SK-N-SH (cell line): ENCODE data around the gene GASK1A. TPM values are rescaled to one million over a fixed set of nuclear protein-coding genes. Genes with fewer than 3 reads are reported as not detected.

Experiments
- CTCF ChIA-PET: fragments of 300-600, 350-600 bp; formaldehyde crosslinking; extraction: SDS; loops from one replicate; lab custom pipeline; 2021; lab: Yijun Ruan, JAX
- POLR2A ChIA-PET: fragments of 350-600 bp; sonication (Branson Sonifier 250); formaldehyde crosslinking; extraction: SDS; loops from one replicate; lab custom pipeline; 2020; ENCODE audit warnings: antibody characterized with exemption, inconsistent platforms; lab: Yijun Ruan, JAX
- DNase-seq: peaks from one replicate; pipeline ENCODE4 v3.0.0; 2012
- H2AFZ ChIP-seq: fragments of 200-600 bp; sonication (generic); 2 replicates; pipeline ENCODE4 v1.8.1; 2016; ENCODE audit warnings: antibody characterized with exemption, mild to moderate bottlenecking, low read depth
- H3F3A ChIP-seq: fragments of 200-600 bp; sonication (generic); replicated peaks from 2 replicates; pipeline ENCODE3; 2016; ENCODE audit warnings: antibody characterized with exemption, mild to moderate bottlenecking; ENCODE audit not compliant: insufficient read depth
- H3K27ac ChIP-seq, 2 experiments: fragments of 200-500 bp in 1 of 2; fragments of 200-600 bp in 1 of 2; sonication (Bioruptor generic) in 1 of 2; sonication (generic), shearing (Covaris generic) in 1 of 2; 2 replicates each; pipeline versions ENCODE4 v1.5.1 to v1.6.1; 2014 to 2016; ENCODE audit warnings: low read depth in 2 of 2, inconsistent platforms in 1 of 2, low read length in 1 of 2, mild to moderate bottlenecking in 1 of 2, mixed read lengths in 1 of 2
- H3K27me3 ChIP-seq: fragments of 200-600 bp; sonication (generic), shearing (Covaris generic); 2 replicates; pipeline ENCODE4 v1.6.1; 2016; ENCODE audit warnings: mixed run types; ENCODE audit not compliant: insufficient read depth
- H3K36me3 ChIP-seq, 2 experiments: fragments of 200-500 bp in 1 of 2; fragments of 200-600 bp in 1 of 2; sonication (Bioruptor generic) in 1 of 2; sonication (generic) in 1 of 2; replicated peaks in 1 of 2; 2 replicates each; pipeline versions ENCODE3 to v1.5.1; 2014 to 2016; ENCODE audit warnings: low read length in 1 of 2, mild to moderate bottlenecking in 1 of 2; ENCODE audit not compliant: insufficient read depth in 2 of 2, control insufficient read depth in 1 of 2
- H3K4me1 ChIP-seq, 2 experiments: fragments of 200-500 bp in 1 of 2; fragments of 200-600 bp in 1 of 2; sonication (Bioruptor generic) in 1 of 2; sonication (generic), shearing (Covaris generic) in 1 of 2; 2 replicates each; pipeline versions ENCODE4 v1.5.1 to v1.6.1; 2014 to 2016; ENCODE audit warnings: low read depth in 1 of 2, low read length in 1 of 2, mixed run types in 1 of 2; ENCODE audit not compliant: insufficient read depth in 2 of 2, control insufficient read depth in 1 of 2
- H3K4me2 ChIP-seq: fragments of 200-600 bp; sonication (generic), shearing (Covaris generic); 2 replicates; pipeline ENCODE4 v1.6.1; 2017; ENCODE audit warnings: mixed run types
- H3K4me3 ChIP-seq, 2 experiments: fragments of 200-500 bp in 1 of 2; fragments of 200-600 bp in 1 of 2; sonication (Bioruptor generic) in 1 of 2; sonication (generic), shearing (Covaris generic) in 1 of 2; 2 replicates each; pipeline versions ENCODE4 v1.5.1 to v1.8.1; 2014 to 2016; ENCODE audit warnings: low read depth in 2 of 2, inconsistent platforms in 1 of 2, low read length in 1 of 2, mild to moderate bottlenecking in 1 of 2, mixed read lengths in 1 of 2, moderate library complexity in 1 of 2
- H3K79me2 ChIP-seq: fragments of 200-600 bp; sonication (generic); 2 replicates; pipeline ENCODE4 v1.8.1; 2017; ENCODE audit warnings: mild to moderate bottlenecking; ENCODE audit not compliant: insufficient read depth
- H3K9ac ChIP-seq: fragments of 200-600 bp; sonication (generic); 2 replicates; pipeline ENCODE4 v1.6.1; 2017; ENCODE audit warnings: mixed run types
- H3K9me2 ChIP-seq: fragments of 200-600 bp; sonication (generic); 2 replicates; pipeline ENCODE4 v1.6.1; 2017; ENCODE audit warnings: mixed run types
- H3K9me3 ChIP-seq: fragments of 200-600 bp; sonication (generic); 2 replicates; pipeline ENCODE4 v1.6.1; 2017; ENCODE audit warnings: mixed run types, mild to moderate bottlenecking, moderate library complexity
- H4K20me1 ChIP-seq: fragments of 200-600 bp; sonication (generic); 2 replicates; pipeline ENCODE4 v1.6.1; 2017; ENCODE audit warnings: mild to moderate bottlenecking, mixed run types; ENCODE audit not compliant: insufficient read depth
- ELF1 ChIP-seq: IDR thresholded peaks from 2 replicates; pipeline ENCODE4 v1.4.0; 2012
- EZH2phosphoT487 ChIP-seq: fragments of 200-600 bp; sonication (generic); IDR thresholded peaks from 2 replicates; pipeline ENCODE4 v1.6.1; 2017; ENCODE audit warnings: low read depth, mixed run types, mild to moderate bottlenecking, antibody characterized with exemption, moderate library complexity, borderline replicate concordance
- FOXJ3 ChIP-seq: sonication (generic); formaldehyde crosslinking; IDR thresholded peaks from 2 replicates; pipeline ENCODE4 v1.5.1; 2020; ENCODE audit warnings: mild to moderate bottlenecking, missing genetic modification reagents
- GABPA ChIP-seq: IDR thresholded peaks from 2 replicates; pipeline ENCODE4 v1.4.0; 2012; ENCODE audit warnings: low read depth, mild to moderate bottlenecking
- JUND ChIP-seq: IDR thresholded peaks from 2 replicates; pipeline ENCODE4 v1.4.0; 2012
- MEF2A ChIP-seq: IDR thresholded peaks from 2 replicates; pipeline ENCODE4 v1.4.0; 2012; ENCODE audit warnings: low read depth, borderline replicate concordance
- MXI1 ChIP-seq: IDR thresholded peaks from 2 replicates; pipeline ENCODE4 v1.6.1; 2012; ENCODE audit warnings: mild to moderate bottlenecking, low read depth, low read length, improper control_type of control experiment
- POLR2AphosphoS5 ChIP-seq: IDR thresholded peaks from 2 replicates; pipeline ENCODE4 v1.6.1; 2012; ENCODE audit warnings: low read depth, low read length
- RAD21 ChIP-seq: IDR thresholded peaks from 2 replicates; pipeline ENCODE4 v1.6.1; 2012; ENCODE audit warnings: mild to moderate bottlenecking, low read length
- RFX5 ChIP-seq: IDR thresholded peaks from 2 replicates; pipeline ENCODE4 v1.6.1; 2012; ENCODE audit warnings: mild to moderate bottlenecking, improper control_type of control experiment, low read length
- RXRA ChIP-seq: IDR thresholded peaks from 2 replicates; pipeline ENCODE4 v1.4.0; 2012; ENCODE audit warnings: low read depth, mild to moderate bottlenecking, borderline replicate concordance
- SIN3A ChIP-seq: IDR thresholded peaks from 2 replicates; pipeline ENCODE4 v1.6.1; 2012; ENCODE audit warnings: low read depth, mild to moderate bottlenecking, low read length, moderate library complexity, borderline replicate concordance
- TAF1 ChIP-seq: IDR thresholded peaks from 2 replicates; pipeline ENCODE4 v1.6.1; 2012; ENCODE audit warnings: low read depth, mild to moderate bottlenecking, low read length, moderate library complexity, borderline replicate concordance
- WGBS: methylation state at CpG from one replicate; pipeline ENCODE4 v1.1.6; 2017; ENCODE audit warnings: low lambda C conversion rate; 5-methylcytosine and 5-hydroxymethylcytosine counted together
- polyA plus RNA-seq, 3 experiments: library from polyadenylated mRNA; depleted of rRNA; stranded (reverse); fragments of >200 nt; gene quantifications; 2 replicates each; pipeline ENCODE4 v1.2.3, GENCODE V29; 2012
- TF ChIP-seq, protein P1 (sequence below): IDR thresholded peaks from 2 replicates; pipeline ENCODE4 v1.4.0; 2012; ENCODE audit warnings: low read depth
- TF ChIP-seq, protein P2 (sequence below): IDR thresholded peaks from 2 replicates; pipeline ENCODE4 v1.4.0; 2012; ENCODE audit warnings: low read depth, borderline replicate concordance
- TF ChIP-seq, protein P3 (sequence below): IDR thresholded peaks from 2 replicates; pipeline ENCODE4; 2012
- TF ChIP-seq, protein P4 (sequence below): fragments of 150-350 bp; IDR thresholded peaks from 2 replicates; pipeline ENCODE4 v1.6.1; 2017; ENCODE audit warnings: antibody characterized with exemption, low read length, low read depth, borderline replicate concordance

The GASK1A gene
- polyA plus RNA-seq, 1 of the 3 experiments (the other 2 are of a cell fraction), result not detected

DNA sequence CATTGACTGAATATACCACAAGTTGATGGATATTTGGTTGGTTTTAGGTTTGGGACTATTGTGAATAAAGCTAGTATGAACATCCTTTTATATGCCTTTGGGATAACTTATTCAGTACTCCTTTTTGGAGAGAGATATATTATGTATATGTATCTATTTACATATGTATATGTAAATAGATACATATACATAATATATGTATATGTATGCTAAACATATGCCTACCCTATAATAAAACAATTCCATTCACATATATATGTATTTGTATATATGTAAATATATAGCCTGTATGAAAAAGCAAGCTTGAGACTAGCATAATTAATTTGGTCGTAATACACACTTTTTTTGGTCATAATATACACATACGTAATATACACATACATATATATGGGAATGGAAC is 15.8 kb upstream of the GASK1A start:
- 18% methylated on average over 2 of the region's 2 CpGs for WGBS
- POLR2A ChIA-PET, result no interaction called here

DNA sequence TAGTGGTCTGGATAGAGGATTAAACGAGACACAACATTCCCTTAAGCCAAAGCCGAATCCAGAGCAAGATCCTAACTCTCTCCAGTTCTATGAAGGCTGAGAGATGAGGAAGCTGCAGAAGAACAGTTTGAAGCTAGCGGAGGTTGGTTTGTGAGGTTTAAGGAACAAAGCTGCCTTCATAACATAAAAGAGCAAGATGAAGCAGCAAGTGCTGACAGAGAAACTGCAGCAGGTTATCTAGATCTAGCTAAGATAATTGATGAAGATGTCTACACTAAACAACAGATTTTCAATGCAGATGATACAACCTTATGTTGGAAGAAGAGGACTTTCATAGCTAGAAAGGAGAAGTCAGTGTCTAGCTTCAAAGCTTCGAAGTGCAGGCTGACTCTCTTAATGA is 14.8 kb upstream of the GASK1A start:
- CTCF ChIA-PET, result interaction anchor here (1.7 to 4.8 kb wide), 6 partner anchors 16 to 547 kb away, joined by 6 to 48 read pairs (median 24); partner anchors contain the start of gene GASK1A

More for the DNA sequence above, 15.8 kb upstream of the GASK1A start:
- no peaks in the 10 kb centered on the region for H3K9me2 ChIP-seq
- H3K4me2 ChIP-seq, result no peak overlapping the region
- H2AFZ ChIP-seq, result no peak overlapping the region
- H3K27ac ChIP-seq, result no peak overlapping the region
- no peaks in the 10 kb centered on the region for H3K36me3 ChIP-seq
- H3K9me3 ChIP-seq, result no peaks in the 10 kb centered on the region
- H3F3A ChIP-seq, result no peaks in the 10 kb centered on the region
- no peaks in the 10 kb centered on the region for H4K20me1 ChIP-seq
- H3K79me2 ChIP-seq, result no peaks in the 10 kb centered on the region
- no peak for DNase-seq
- no peak overlapping the region for H3K9ac ChIP-seq
- H3K27me3 ChIP-seq, result no peaks in the 10 kb centered on the region
- H3K4me3 ChIP-seq, result no peak overlapping the region
- CTCF ChIA-PET, result interaction anchor here (1.5 to 4.8 kb wide), 8 partner anchors 17 to 548 kb away, joined by 3 to 48 read pairs (median 24); partner anchors contain the start of gene GASK1A
- TF ChIP-seq, protein P1, sequence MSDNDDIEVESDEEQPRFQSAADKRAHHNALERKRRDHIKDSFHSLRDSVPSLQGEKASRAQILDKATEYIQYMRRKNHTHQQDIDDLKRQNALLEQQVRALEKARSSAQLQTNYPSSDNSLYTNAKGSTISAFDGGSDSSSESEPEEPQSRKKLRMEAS, result no peak
- TF ChIP-seq ELF1 (no peak), EZH2phosphoT487 (no peak), MXI1 (no peak)
- no peaks in the 10 kb centered on the region for H3K4me1 ChIP-seq

More for the DNA sequence above, 14.8 kb upstream of the GASK1A start:
- POLR2A ChIA-PET, result no interaction called here
- Histone ChIP-seq H4K20me1 (no peaks in the 10 kb centered on the region), H3K36me3 (no peaks in the 10 kb centered on the region), H3K4me2 (no peak overlapping the region), H3K4me3 (no peak overlapping the region), H3K4me1 (no peaks in the 10 kb centered on the region), H3K79me2 (no peaks in the 10 kb centered on the region), H3K9ac (no peak overlapping the region), H3K27me3 (no peaks in the 10 kb centered on the region), H3K27ac (no peak overlapping the region), H3K9me3 (no peaks in the 10 kb centered on the region), H3K9me2 (no peaks in the 10 kb centered on the region), H3F3A (no peaks in the 10 kb centered on the region), H2AFZ (no peak overlapping the region)
- DNase-seq, result no peak
- TF ChIP-seq POLR2AphosphoS5 (no peak), RXRA (no peak), EZH2phosphoT487 (no peak), GABPA (no peak), SIN3A (no peak), RAD21 (no peak), FOXJ3 (no peak), TAF1 (no peak), JUND (no peak), RFX5 (no peak), MEF2A (no peak)
- TF ChIP-seq, protein P2, sequence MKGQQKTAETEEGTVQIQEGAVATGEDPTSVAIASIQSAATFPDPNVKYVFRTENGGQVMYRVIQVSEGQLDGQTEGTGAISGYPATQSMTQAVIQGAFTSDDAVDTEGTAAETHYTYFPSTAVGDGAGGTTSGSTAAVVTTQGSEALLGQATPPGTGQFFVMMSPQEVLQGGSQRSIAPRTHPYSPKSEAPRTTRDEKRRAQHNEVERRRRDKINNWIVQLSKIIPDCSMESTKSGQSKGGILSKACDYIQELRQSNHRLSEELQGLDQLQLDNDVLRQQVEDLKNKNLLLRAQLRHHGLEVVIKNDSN, result no peak
- TF ChIP-seq, protein P3, sequence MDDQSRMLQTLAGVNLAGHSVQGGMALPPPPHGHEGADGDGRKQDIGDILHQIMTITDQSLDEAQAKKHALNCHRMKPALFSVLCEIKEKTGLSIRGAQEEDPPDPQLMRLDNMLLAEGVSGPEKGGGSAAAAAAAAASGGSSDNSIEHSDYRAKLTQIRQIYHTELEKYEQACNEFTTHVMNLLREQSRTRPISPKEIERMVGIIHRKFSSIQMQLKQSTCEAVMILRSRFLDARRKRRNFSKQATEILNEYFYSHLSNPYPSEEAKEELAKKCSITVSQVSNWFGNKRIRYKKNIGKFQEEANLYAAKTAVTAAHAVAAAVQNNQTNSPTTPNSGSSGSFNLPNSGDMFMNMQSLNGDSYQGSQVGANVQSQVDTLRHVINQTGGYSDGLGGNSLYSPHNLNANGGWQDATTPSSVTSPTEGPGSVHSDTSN, result no peak
- TF ChIP-seq, protein P4, sequence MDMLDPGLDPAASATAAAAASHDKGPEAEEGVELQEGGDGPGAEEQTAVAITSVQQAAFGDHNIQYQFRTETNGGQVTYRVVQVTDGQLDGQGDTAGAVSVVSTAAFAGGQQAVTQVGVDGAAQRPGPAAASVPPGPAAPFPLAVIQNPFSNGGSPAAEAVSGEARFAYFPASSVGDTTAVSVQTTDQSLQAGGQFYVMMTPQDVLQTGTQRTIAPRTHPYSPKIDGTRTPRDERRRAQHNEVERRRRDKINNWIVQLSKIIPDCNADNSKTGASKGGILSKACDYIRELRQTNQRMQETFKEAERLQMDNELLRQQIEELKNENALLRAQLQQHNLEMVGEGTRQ, result no peak
- 35% methylated on average over 4 of the region's 4 CpGs for WGBS
